H1 (cell line): ENCODE results near the gene EXT2. TPM values are rescaled to one million over a fixed set of nuclear protein-coding genes. Genes with fewer than 3 reads are reported as not detected.

Source experiments
- CTCF ChIA-PET: fragments of 300-600 bp; sonication (Branson Sonifier 250); formaldehyde crosslinking; loops from one replicate; lab custom pipeline; 2021; ENCODE audit not compliant: partially characterized antibody; lab: Charles Lee
- POLR2A ChIA-PET: fragments of 300-600 bp; sonication (Branson Sonifier 250); formaldehyde crosslinking; loops from one replicate; lab custom pipeline; 2021; ENCODE audit warnings: inconsistent platforms; ENCODE audit not compliant: partially characterized antibody; lab: Charles Lee
- DNase-seq, 2 experiments: peaks; one replicate each; pipeline versions ENCODE4 v3.0.0 to v3.0.0-alpha.2; 2010 to 2022; ENCODE audit warnings: low spot score in 2 of 2, low read depth in 1 of 2, mixed read lengths in 1 of 2
- FAIRE-seq: peaks from 2 replicates; lab custom pipeline; 2011; peaks lifted over from hg19 to GRCh38; lab: Jason Lieb, UNC
- H2AFZ ChIP-seq: 2 replicates; pipeline ENCODE4 v1.8.1; 2012; ENCODE audit warnings: low read length, inconsistent platforms
- H2AK5ac ChIP-seq: 2 replicates; pipeline ENCODE4 v1.6.1; 2013; ENCODE audit warnings: low read depth, low read length
- H2BK120ac ChIP-seq: replicated peaks from 2 replicates; pipeline ENCODE3; 2013; ENCODE audit warnings: low read depth, low read length, inconsistent platforms
- H2BK12ac ChIP-seq: 2 replicates; pipeline ENCODE4 v1.6.1; 2013; ENCODE audit warnings: low read depth, low read length
- H2BK15ac ChIP-seq: 2 replicates; pipeline ENCODE4 v1.6.1; 2013; ENCODE audit warnings: low read length
- H2BK20ac ChIP-seq: 2 replicates; pipeline ENCODE4 v1.6.1; 2013; ENCODE audit warnings: low read length
- H2BK5ac ChIP-seq: 2 replicates; pipeline ENCODE4 v1.6.1; 2013; ENCODE audit warnings: low read depth, low read length
- H3K14ac ChIP-seq: 2 replicates; pipeline ENCODE4 v1.6.1; 2013; ENCODE audit warnings: inconsistent platforms; ENCODE audit not compliant: insufficient read length
- H3K18ac ChIP-seq: 2 replicates; pipeline ENCODE4 v1.6.1; 2013; ENCODE audit warnings: low read length; ENCODE audit errors: extremely low read depth
- H3K23ac ChIP-seq: 2 replicates; pipeline ENCODE4 v1.6.1; 2013; ENCODE audit warnings: inconsistent platforms; ENCODE audit not compliant: insufficient read length
- H3K23me2 ChIP-seq: 2 replicates; pipeline ENCODE4 v1.6.1; 2013; ENCODE audit warnings: low read depth, low read length
- H3K27ac ChIP-seq: 2 replicates; pipeline ENCODE4 v1.6.1; 2011; ENCODE audit warnings: low read depth, low read length, inconsistent platforms
- H3K27me3 ChIP-seq, 4 experiments: replicated peaks in 1 of 4; 1 replicate in 1 of 4; 2 replicates in 3 of 4; pipeline versions ENCODE4 v1.6.1 to v1.8.1; 2011 to 2013; ENCODE audit warnings: low read length in 3 of 4, mild to moderate bottlenecking in 3 of 4, inconsistent platforms in 2 of 4, mixed read lengths in 2 of 4, moderate library complexity in 1 of 4; ENCODE audit not compliant: control insufficient read depth in 3 of 4, insufficient read depth in 3 of 4; ENCODE audit errors: extremely low read depth in 1 of 4
- H3K36me3 ChIP-seq, 4 experiments: 2 replicates each; pipeline versions ENCODE4 v1.6.1 to v1.8.1; 2011 to 2013; ENCODE audit warnings: mild to moderate bottlenecking in 4 of 4, low read length in 3 of 4, moderate library complexity in 2 of 4, control low read depth in 1 of 4, inconsistent platforms in 1 of 4; ENCODE audit not compliant: insufficient read depth in 4 of 4, control insufficient read depth in 2 of 4
- H3K4ac ChIP-seq: replicated peaks from 2 replicates; pipeline ENCODE3; 2013; ENCODE audit warnings: low read length, low read depth, mixed read lengths, inconsistent platforms; ENCODE audit not compliant: insufficient read length
- H3K4me1 ChIP-seq, 4 experiments: replicated peaks in 1 of 4; 1 replicate in 1 of 4; 2 replicates in 3 of 4; pipeline versions ENCODE4 v1.6.1 to v1.8.1; 2011 to 2013; ENCODE audit warnings: low read length in 3 of 4, inconsistent platforms in 2 of 4, mixed read lengths in 1 of 4; ENCODE audit not compliant: insufficient read depth in 4 of 4, control insufficient read depth in 3 of 4
- H3K4me2 ChIP-seq, 2 experiments: 2 replicates each; pipeline versions ENCODE4 v1.6.1 to v1.8.1; 2011 to 2013; ENCODE audit warnings: low read depth in 2 of 2, low read length in 2 of 2, control low read depth in 1 of 2, inconsistent platforms in 1 of 2, mild to moderate bottlenecking in 1 of 2; ENCODE audit not compliant: insufficient read depth in 1 of 2
- H3K4me3 ChIP-seq, 4 experiments: fragments of 200-600, 300-600 bp in 1 of 4; sonication (generic), shearing (Covaris generic), sonication (Bioruptor Twin) in 1 of 4; 2 replicates each; pipeline versions ENCODE4 v1.5.1 to v1.8.1; 2011 to 2016; ENCODE audit warnings: low read length in 4 of 4, low read depth in 3 of 4, control low read depth in 2 of 4, inconsistent platforms in 2 of 4, mild to moderate bottlenecking in 2 of 4, mixed read lengths in 1 of 4, moderate library complexity in 1 of 4; ENCODE audit not compliant: insufficient read depth in 2 of 4; ENCODE audit errors: extremely low read depth in 1 of 4
- H3K56ac ChIP-seq: replicated peaks from 2 replicates; pipeline ENCODE3; 2013; ENCODE audit warnings: low read depth, mild to moderate bottlenecking, mixed read lengths, low read length, inconsistent platforms; ENCODE audit not compliant: insufficient read length
- H3K79me1 ChIP-seq: 2 replicates; pipeline ENCODE4 v1.6.1; 2013; ENCODE audit warnings: low read depth, low read length, control low read depth
- H3K79me2 ChIP-seq, 2 experiments: 2 replicates each; pipeline versions ENCODE4 v1.6.1 to v1.8.1; 2012 to 2013; ENCODE audit warnings: low read length in 2 of 2, mild to moderate bottlenecking in 2 of 2, inconsistent platforms in 1 of 2; ENCODE audit not compliant: insufficient read depth in 2 of 2, control insufficient read depth in 1 of 2
- H3K9ac ChIP-seq, 4 experiments: replicated peaks in 1 of 4; 1 replicate in 1 of 4; 2 replicates in 3 of 4; pipeline versions ENCODE4 v1.6.1 to v1.8.1; 2011 to 2013; ENCODE audit warnings: low read depth in 3 of 4, low read length in 3 of 4, control low read depth in 2 of 4, mild to moderate bottlenecking in 2 of 4, moderate library complexity in 2 of 4, inconsistent platforms in 1 of 4; ENCODE audit errors: extremely low read depth in 1 of 4
- H3K9me3 ChIP-seq, 2 experiments: 2 replicates each; pipeline versions ENCODE4 v1.6.1 to v1.8.1; 2012 to 2013; ENCODE audit warnings: mild to moderate bottlenecking in 2 of 2, moderate library complexity in 2 of 2, control low read depth in 1 of 2, inconsistent platforms in 1 of 2, low read depth in 1 of 2, low read length in 1 of 2, mixed read lengths in 1 of 2; ENCODE audit not compliant: insufficient read depth in 2 of 2
- H4K20me1 ChIP-seq, 2 experiments: replicated peaks in 1 of 2; 2 replicates each; pipeline versions ENCODE3 to v1.8.1; 2011 to 2013; ENCODE audit warnings: inconsistent platforms in 2 of 2, low read length in 2 of 2, mild to moderate bottlenecking in 1 of 2; ENCODE audit not compliant: insufficient read depth in 2 of 2, control insufficient read depth in 1 of 2
- H4K5ac ChIP-seq: 2 replicates; pipeline ENCODE4 v1.6.1; 2013; ENCODE audit warnings: low read length, low read depth, mixed read lengths, inconsistent platforms; ENCODE audit not compliant: insufficient read length
- H4K8ac ChIP-seq: 2 replicates; pipeline ENCODE4 v1.8.0; 2013; ENCODE audit warnings: mild to moderate bottlenecking, moderate library complexity, low read length, inconsistent platforms; ENCODE audit not compliant: insufficient read depth; ENCODE audit errors: extremely low read depth
- H4K91ac ChIP-seq: replicated peaks from 2 replicates; pipeline ENCODE3; 2013; ENCODE audit warnings: low read length, mixed read lengths, inconsistent platforms; ENCODE audit not compliant: insufficient read length
- CBX8 ChIP-seq: fragments of 300-800, 300-1000 bp; sonication (generic); IDR thresholded peaks from 2 replicates; pipeline ENCODE4 v1.7.1; 2016; ENCODE audit warnings: low read depth, low read length, borderline replicate concordance
- CEBPB ChIP-seq: IDR thresholded peaks from 2 replicates; pipeline ENCODE4 v1.6.1; 2012; ENCODE audit warnings: low read depth, low read length
- EGR1 ChIP-seq: IDR thresholded peaks from 2 replicates; pipeline ENCODE4 v1.6.1; 2011; ENCODE audit warnings: low read depth, low read length, borderline replicate concordance
- GABPA ChIP-seq: IDR thresholded peaks from 2 replicates; pipeline ENCODE4 v1.6.1; 2011; ENCODE audit warnings: mild to moderate bottlenecking, low read length, moderate library complexity, borderline replicate concordance; ENCODE audit not compliant: insufficient read depth
- MAX ChIP-seq: IDR thresholded peaks from 2 replicates; pipeline ENCODE4 v1.6.1; 2012; ENCODE audit warnings: inconsistent platforms
- NANOG ChIP-seq: IDR thresholded peaks from 2 replicates; pipeline ENCODE4 v1.6.1; 2011; ENCODE audit warnings: low read length, low read depth, mild to moderate bottlenecking, inconsistent platforms; ENCODE audit not compliant: insufficient read depth, poor library complexity, severe bottlenecking
- PHF8 ChIP-seq: fragments of 200-600 bp; sonication (generic); conservative IDR thresholded peaks from 2 replicates; pipeline ENCODE4 v1.7.1; 2012; ENCODE audit warnings: low read depth, mild to moderate bottlenecking, inconsistent platforms, low read length, moderate library complexity
- RFX5 ChIP-seq: IDR thresholded peaks from 2 replicates; pipeline ENCODE4 v1.6.1; 2011; ENCODE audit warnings: low read depth, low read length, improper control_type of control experiment, borderline replicate concordance
- SIX5 ChIP-seq: IDR thresholded peaks from 2 replicates; pipeline ENCODE4 v1.6.1; 2011; ENCODE audit warnings: mild to moderate bottlenecking, low read depth, low read length
- TAF7 ChIP-seq: optimal IDR thresholded peaks from 2 replicates; pipeline ENCODE3; 2011; ENCODE audit warnings: low read depth, mild to moderate bottlenecking, inconsistent platforms, low read length, moderate library complexity, borderline replicate concordance
- TEAD4 ChIP-seq: IDR thresholded peaks from 2 replicates; pipeline ENCODE4 v1.6.1; 2012; ENCODE audit warnings: low read depth, low read length, inconsistent platforms, mixed read lengths
- ZNF274 ChIP-seq: IDR thresholded peaks from 2 replicates; pipeline ENCODE4 v1.7.0; 2012; ENCODE audit warnings: low read length, borderline replicate concordance; ENCODE audit errors: extremely low read depth
- WGBS, 2 experiments: shearing (Covaris generic) in 1 of 2; methylation state at CpG; one replicate each; pipeline versions ENCODE4 v1.1.6 to v1.1.7; 2013 to 2015; ENCODE audit warnings: low lambda C conversion rate in 2 of 2, mixed read lengths in 2 of 2, inconsistent platforms in 1 of 2, low coverage in 1 of 2, missing lambda C conversion rate in 1 of 2; ENCODE audit not compliant: insufficient replicate concordance in 2 of 2, insufficient coverage in 1 of 2, insufficient read length in 1 of 2; ENCODE audit errors: extremely low coverage in 1 of 2, missing lambda C conversion rate in 1 of 2; 5-methylcytosine and 5-hydroxymethylcytosine counted together
- polyA plus RNA-seq, 7 experiments: library from polyadenylated mRNA; depleted of rRNA in 3 of 7; stranded (reverse) in 5 of 7; unstranded in 2 of 7; fragments of >200 nt in 5 of 7; fragments of 200-250 nt in 2 of 7; gene quantifications; 1 replicate in 5 of 7; 2 replicates in 1 of 7; 4 replicates in 1 of 7; pipeline versions ENCODE4 v1.2.1 to v1.2.3, GENCODE V29; 2011 to 2013; ENCODE audit warnings: missing spikeins in 2 of 7, mixed read lengths in 2 of 7
- total RNA-seq: library from RNA; stranded (reverse); fragmentation: NEBNext Ultra II Directional; extraction: Animal tissue kit (Norgen Biotek cat#: 25700); gene quantifications from 2 replicates; pipeline ENCODE4 v1.2.1, GENCODE V29; 2021
- TF ChIP-seq, protein P1 (sequence below): IDR thresholded peaks from 2 replicates; pipeline ENCODE4 v1.6.1; 2012; ENCODE audit warnings: inconsistent platforms

EXT2 gene
- total and polyA plus RNA-seq, 2 of the 8 experiments (the other 6 are each of a cell fraction or from before 2014, with no cell fraction given) = 29.8 to 42.8 TPM

DNA sequence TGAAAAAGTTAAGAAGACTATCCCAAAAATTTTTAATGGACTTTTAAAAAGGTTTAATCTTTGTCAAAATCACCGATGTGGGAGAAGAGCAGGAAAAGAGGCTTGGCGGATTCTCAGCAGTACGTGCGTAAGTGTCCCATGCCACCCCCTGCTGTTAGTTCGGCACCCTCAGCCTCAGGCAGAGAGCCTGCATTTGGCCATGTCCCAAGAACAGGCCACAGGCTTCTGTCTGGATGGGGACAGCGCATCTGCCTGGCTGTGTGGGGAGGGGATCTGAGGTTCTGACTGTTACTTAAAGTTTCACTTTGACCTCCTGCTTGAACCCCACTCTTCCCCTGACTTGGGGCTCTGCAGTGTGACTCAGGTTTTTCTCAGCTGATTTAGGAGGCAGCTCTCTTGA, 35.3 kb downstream of the EXT2 start:
- no peak overlapping the region for H3K23ac ChIP-seq
- H2BK12ac ChIP-seq = no peak overlapping the region
- H2BK20ac ChIP-seq = no peak overlapping the region
- POLR2A ChIA-PET = interaction anchor here (1.1 kb wide), 1 partner anchor 39 kb away, joined by 3 read pairs; no protein-coding TSS in a partner anchor
- CTCF ChIA-PET = interaction anchor here (0.7 to 4.5 kb wide), 6 partner anchors 9 to 409 kb away, joined by 3 to 28 read pairs (median 5); no protein-coding TSS in a partner anchor
- H4K91ac ChIP-seq = no peak overlapping the region
- DNase-seq (no peak), FAIRE-seq (no peak)
- H3K27ac ChIP-seq = no peak overlapping the region
- H3K23me2 ChIP-seq = no peaks in the 10 kb centered on the region; the same call in 1 of the 2 replicates
- no peak overlapping the region for H2BK120ac ChIP-seq
- no peak overlapping the region for H2AK5ac ChIP-seq
- H3K4me2 ChIP-seq = no peak overlapping the region
- H3K4me3 ChIP-seq = no peak overlapping the region
- H3K56ac ChIP-seq = no peak overlapping the region
- H3K79me1 ChIP-seq = no peaks in the 10 kb centered on the region
- H3K18ac ChIP-seq = no peak overlapping the region
- H3K4ac ChIP-seq = no peak overlapping the region
- TF ChIP-seq MAX (no peak), ZNF274 (no peak), RFX5 (no peak), GABPA (no peak), PHF8 (no peak), CBX8 (no peak), CEBPB (no peak), TEAD4 (no peak), TAF7 (no peak), EGR1 (no peak), NANOG (no peak), SIX5 (no peak)
- TF ChIP-seq, protein P1, sequence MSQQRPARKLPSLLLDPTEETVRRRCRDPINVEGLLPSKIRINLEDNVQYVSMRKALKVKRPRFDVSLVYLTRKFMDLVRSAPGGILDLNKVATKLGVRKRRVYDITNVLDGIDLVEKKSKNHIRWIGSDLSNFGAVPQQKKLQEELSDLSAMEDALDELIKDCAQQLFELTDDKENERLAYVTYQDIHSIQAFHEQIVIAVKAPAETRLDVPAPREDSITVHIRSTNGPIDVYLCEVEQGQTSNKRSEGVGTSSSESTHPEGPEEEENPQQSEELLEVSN = no peak
- no peak overlapping the region for H4K8ac ChIP-seq
- H3K14ac ChIP-seq = no peak overlapping the region
- WGBS, 2 experiments = 86% methylated on average over 6 of the region's 6 CpGs; no CpG with 5 or more reads in 1 of the 2 experiments
- peaks cover 2 to 16% (median 5%) of the 10 kb centered on the region in 4 experiments; a peak in 5 of 8 replicates for H3K36me3 ChIP-seq
- H3K9ac ChIP-seq = no peak overlapping the region
- H3K79me2 ChIP-seq = no peaks in the 10 kb centered on the region
- H4K20me1 ChIP-seq = no peaks in the 10 kb centered on the region
- H3K27me3 ChIP-seq = no peaks in the 10 kb centered on the region
- H2BK15ac ChIP-seq = no peak overlapping the region
- H2AFZ ChIP-seq = no peak overlapping the region
- no peak overlapping the region for H4K5ac ChIP-seq
- no peak overlapping the region for H2BK5ac ChIP-seq
- no peaks in the 10 kb centered on the region for H3K9me3 ChIP-seq
- H3K4me1 ChIP-seq = no peaks in the 10 kb centered on the region
